HG03097 (cell line): ENCODE results near the gene ZNRF3.
"Not testable (repeated sequence)": the region's sequence is repeated elsewhere in the genome, so short reads cannot be mapped to it uniquely, and the experiment has no call there.

ENCODE experiments used
- ATAC-seq: cut with Tn5 transposase; IDR thresholded peaks from one replicate; pipeline ENCODE4 v1.9.1; 2021; ENCODE audit not compliant: unreplicated experiment, low FRiP score

Gene ZNRF3

DNA sequence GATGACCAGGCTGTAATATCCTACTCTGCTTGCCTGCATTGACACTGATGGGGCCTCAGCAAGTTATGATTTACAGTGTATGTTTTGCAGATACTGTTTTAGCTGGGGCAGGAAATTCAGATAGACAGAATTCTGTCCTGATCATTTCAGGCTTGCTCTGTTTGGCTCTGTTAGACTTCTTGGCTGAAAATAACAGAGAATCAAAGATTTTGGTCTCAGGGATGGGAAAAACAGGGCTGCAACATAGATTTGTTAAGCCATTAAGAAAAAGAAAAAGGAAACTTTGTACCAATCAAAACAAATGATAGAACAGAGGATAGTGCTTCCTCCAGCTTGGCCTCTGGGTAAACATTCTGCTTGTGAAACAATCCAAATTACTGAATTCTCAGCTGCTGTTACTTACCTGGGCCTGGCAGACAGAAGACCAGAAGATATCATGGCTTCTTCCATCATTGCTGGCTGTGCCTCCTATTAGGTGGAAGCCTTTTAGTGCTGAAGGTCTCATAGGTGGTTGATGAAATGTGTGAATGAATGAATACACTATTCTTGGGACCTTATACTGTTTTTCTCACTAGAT is 22.0 kb downstream of the ZNRF3 start:
- no peak for ATAC-seq

GRCh38 chr22:28906312-28906711 is 22.9 kb downstream of the ZNRF3 start:
- no peak for ATAC-seq

DNA sequence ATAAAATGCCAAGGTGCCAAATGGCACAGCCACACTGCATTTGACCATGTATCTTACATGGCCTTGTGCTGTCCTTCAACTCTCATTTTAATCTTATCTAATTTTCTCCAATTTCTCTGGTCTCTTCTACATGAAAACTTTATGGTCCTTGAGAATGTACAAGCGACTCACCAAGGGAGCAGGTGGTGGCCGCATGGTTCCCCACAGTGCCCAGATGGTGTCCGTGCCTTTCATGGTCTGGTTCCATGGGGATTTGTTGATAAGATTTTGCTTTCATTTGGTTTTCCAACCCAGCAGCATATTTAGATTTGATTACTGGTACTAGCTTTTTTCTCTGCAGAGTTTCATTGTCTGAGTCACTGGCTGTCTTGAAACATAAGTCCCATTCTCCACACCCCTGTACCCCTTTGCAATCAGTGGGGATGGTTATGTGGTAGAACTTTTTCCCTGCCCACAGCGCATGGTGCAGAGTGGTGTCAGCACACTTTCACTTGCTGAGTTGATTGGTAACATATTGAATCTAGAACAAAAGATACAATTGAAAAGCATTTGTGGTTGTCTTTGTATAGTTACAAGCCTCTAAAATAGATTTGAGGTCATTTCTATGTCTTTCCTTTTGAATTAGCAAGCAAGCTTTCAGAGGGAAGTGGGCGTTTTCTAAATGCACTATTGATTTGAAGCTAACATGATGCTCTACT is 24.1 kb downstream of the ZNRF3 start:
- no peak for ATAC-seq

- ATAC-seq: not testable (repeated sequence)
Observed at GRCh38 chr22:28908810-28909209, 25.4 kb downstream of the ZNRF3 start.

- ATAC-seq: no peak
Observed at GRCh38 chr22:28909375-28909774, 26.0 kb downstream of the ZNRF3 start.

DNA sequence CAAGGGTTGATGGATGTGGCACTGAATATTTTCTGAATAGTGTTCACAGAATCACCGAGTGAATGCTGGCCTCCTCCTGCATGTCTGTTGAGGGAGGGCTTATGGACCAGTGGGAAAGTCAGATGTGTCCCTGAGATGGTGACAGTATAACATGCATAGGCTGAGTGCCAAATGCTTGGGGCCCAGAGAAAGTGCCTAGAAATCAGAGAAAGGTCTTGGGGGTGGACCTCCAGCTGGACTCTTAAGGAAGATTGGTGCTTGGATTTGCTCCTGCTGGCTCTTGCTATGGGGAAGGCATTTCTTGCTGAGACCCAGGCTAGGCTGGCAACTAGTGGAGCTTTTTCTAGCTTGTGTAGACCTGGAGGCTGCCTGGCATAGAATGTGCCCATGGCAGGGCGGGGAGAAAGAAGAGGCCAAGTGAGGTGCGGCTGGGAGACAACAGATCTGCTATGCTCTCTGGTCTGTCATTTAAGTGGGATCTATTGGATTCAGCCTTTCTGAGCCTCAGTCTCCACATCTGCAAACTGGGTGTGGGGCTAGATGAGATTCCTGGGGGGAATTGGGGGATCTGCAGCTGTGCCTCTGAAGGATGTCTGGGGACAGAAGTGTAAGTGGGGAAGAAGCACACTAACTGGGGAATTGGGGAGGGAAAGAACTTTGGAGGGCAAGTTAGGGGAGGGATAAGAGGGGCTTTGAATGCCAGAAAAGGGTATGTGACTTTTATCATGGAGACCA is 27.4 kb downstream of the ZNRF3 start:
- no peak for ATAC-seq

DNA sequence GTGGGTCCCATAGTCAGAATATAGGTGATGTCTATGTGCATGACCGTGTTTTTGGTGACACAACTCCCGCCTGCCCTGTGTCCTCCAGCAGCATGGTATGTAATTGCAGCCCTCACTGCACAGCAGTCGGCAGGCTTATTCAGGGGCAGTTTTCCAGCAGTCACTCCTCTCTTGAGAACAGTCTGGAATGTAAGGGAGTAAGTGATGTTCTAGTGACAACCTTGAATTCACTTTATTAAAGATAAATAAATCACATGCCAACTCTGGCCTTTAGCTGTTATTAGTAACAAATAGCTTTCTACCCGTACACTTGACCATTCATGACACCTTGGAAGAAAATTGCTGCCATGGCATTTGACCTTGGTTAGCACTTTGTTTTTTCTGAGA is 27.9 kb downstream of the ZNRF3 start:
- ATAC-seq: no peak

DNA sequence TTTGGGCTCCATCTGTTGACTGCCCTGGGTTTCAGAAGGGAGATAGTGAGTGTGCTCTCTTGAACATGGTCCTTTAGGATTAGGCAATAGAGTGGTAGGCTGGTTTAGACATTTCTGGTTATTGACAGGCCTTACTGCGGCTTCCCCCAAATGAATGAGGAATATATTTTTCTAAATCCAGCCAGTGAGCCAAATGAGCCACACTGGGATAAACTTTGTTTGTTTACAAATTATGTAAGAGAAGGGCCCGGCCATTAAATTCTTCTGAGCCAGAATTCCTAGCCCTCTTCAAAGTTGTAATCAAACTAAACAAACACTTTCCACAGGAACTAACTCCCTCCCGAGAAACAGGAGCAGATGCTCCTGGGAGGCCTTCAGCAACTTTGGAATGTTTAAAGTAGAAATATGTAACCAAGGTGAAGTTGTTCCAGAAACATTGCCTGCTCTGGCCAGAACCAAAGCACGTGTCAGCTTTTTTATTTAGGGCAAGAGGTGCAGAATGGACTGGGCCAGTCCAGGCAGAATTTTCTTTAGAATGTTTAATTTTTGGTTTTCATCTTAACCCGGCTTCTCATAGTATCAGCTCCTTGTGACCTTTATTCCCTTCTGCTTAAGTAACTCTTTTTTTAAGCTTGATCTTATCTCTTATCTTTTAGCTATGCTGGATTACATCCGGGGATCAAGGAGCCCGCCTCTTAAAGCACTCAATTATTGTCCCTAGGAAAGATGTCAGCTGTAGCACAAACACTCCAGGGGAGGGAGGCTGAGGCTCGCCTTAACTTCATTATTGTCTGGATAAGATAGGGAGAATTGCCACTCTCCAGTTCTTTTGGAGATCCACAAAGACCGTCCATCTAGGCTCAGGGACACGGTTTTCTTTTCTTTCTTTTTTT is 28.7 kb downstream of the ZNRF3 start:
- no peak for ATAC-seq

DNA sequence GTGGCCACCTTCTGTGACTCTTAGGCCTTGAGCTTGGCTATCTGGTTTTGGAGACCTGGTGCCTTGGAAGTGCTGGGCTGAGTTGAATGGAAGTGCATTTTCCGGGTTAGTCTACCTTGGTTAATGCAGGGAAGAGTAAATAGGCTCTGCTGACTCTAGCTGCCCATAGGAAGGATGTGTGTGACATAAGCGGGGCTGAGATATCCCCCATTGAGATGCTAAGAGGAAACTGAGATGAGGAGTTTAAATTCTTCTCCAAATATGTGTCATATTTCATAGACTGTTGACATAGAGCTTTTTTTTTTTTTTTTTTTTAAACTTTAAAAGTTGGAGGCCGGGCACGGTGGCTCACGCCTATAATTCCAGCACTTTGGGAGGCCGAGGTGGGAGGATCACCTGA is 30.8 kb downstream of the ZNRF3 start:
- no peak for ATAC-seq

DNA sequence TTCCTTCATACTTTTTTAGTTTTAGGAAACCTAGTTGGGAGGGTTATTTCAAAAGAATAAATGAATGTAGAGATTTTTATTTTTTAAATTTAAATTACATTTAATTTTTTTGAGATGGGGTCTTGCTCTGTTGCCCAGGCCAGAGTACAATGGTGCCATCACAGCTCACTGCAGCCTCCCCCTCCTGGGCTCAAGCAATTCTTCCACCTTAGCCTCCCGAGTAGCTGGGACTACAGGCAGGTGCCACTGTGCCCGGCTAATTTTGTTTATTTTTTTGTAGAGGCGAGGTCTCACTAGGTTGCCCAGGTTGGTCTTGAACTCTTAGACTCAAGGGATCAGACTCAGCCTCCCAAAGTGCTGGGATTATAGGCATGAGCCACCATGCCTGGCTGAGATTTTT is 32.6 kb downstream of the ZNRF3 start:
- no peak for ATAC-seq

- no peak for ATAC-seq
Observed at GRCh38 chr22:28917747-28918549, 34.6 kb downstream of the ZNRF3 start.

DNA sequence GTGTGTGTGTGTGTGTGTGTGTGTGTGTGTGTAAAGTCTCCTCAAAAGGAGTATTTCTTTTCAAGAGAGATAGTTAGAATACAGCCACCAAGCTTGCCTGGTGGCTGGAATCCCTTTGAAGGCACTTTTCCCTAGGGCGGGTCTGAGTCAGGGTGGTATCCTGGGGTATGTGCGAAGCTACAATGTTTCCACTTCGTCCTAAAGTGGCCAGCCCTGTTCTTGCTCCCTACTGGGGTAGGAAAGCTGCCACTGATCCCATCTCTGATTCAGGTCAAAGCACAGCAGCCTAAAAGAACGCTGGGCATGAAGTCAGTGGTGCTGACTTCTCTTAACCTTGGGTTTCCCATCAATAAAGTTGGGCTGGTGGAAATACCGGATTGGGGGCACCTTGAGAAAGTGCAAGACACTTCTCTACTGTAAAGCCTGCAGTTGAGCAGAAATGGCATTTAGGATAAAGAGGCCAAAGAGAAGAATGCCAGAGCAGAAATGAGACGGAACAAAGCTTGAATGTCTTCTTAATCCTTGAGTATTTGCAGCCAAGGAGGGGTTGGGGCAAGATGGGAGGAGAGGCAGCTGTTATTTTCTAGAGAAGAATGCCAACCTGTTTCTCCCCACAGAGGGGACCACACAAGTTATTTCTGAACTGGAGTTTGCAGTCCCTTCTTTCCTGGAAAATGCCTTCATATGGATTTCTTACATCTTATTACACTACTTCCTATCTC is 35.3 kb downstream of the ZNRF3 start:
- ATAC-seq: no peak

DNA sequence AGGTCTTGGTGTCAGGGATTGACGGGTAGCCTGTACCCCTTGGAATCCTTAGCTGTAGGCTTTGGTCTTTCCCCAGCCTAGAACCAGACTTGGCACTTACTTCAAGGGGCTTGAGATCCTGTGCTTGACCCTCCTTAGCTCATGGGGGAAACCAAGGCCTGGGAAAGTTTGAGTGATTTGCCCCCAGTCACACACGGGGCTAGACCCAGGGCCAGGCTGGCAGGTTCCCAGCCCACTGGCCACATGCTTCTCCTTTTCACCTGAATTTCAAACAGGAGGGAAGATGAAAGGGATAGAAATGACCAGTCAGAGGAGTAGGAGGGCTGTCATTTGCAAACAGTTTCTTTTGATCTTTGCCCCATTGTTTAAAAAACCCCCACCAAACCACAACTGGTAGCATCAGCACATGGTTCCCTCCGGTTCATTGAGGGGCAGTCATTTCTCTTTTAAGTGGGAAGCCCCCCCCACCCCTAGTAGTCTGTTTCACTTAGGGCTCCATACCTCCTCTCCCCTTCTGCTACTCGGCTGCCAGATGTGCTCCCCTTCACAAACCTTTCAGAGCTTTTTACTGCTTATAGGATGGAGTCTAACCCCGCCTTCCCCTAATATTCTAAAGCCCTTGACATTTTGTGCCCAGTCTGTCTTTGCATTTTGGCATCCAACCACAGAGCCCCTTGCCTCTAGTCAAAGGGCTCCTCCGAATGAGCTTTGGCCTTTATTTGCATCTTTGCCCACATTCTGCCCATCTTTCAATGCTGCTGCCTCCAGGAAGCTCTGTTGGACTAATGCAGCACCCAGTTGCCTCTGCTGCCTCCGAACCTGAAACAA is 37.6 kb downstream of the ZNRF3 start:
- no peak for ATAC-seq

GRCh38 chr22:28921585-28921879 is 38.2 kb downstream of the ZNRF3 start:
- ATAC-seq: no peak

DNA sequence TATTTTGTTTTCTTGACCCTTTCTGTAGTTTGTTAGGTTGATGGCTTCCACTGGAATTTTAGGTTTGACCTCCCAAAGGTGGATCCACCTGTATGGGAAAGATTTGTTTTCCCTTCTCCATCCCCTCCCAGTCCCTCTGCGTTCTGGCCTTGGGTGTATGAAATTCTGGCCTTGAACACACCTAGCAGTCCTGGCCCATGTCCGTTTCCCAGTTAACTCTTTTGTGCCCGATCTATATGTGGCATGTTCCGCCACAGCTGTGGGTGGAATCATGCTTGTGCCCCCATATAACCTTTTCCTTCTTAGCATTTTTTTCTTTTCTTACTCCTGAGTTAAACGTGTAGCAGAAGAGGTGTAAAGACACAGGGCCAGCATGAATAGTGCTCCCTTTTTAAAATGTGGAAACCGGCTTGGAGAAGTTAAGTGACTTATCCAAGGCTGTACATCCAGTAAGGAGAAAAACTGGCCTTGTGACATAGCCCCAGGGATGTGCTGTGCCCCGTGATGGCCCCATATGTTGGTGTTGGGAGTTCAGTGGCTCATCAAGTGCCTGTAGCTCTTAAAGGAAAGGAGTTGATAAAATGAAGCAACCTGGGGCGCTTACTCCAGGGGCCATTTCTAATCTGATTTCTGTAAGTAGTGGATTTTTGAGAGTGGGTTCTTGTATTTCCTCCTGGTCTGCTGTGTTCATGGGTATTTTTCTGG is 39.3 kb downstream of the ZNRF3 start:
- ATAC-seq: no peak

- no peak for ATAC-seq
Observed at GRCh38 chr22:28923826-28924732, 40.7 kb downstream of the ZNRF3 start.

DNA sequence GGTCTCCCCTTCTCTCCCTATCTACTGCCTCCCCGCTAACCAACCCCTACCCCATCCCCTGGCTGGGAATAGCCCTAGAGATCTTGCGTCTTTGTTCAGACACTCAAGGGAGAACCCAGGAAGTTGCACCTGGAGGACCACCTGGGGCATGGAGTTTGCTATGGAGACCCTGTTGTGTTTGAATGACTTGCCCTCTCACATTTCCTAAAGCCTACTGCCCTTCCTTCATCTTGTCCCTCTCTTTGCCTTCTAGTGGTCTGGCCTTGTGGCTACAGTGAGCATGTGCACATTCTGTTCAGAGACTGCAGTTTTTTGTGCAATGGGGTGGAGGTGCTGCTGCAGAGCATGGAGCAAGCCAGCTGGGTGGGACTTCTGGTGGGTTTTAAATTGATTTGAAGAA is 42.5 kb downstream of the ZNRF3 start:
- no peak for ATAC-seq
